ENCODE data around the gene GOSR2.

DNA sequence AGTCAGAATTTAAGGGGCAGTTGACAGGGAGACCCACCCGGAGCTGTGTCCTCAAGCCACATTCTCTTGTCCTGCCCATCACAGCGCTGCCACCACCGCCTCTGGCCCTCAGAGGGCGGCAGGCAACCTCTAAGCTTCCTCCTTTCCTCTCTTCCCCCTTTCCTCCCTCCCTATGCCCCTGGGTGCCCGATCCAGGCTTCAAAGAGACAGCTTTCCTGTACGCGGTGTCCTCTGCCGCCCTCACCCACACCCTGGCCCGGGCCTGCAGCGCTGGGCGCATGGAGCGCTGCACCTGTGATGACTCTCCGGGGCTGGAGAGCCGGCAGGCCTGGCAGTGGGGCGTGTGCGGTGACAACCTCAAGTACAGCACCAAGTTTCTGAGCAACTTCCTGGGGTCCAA lies 48.1 kb upstream of the GOSR2 start:
- TF ChIP-seq, protein P1, sequence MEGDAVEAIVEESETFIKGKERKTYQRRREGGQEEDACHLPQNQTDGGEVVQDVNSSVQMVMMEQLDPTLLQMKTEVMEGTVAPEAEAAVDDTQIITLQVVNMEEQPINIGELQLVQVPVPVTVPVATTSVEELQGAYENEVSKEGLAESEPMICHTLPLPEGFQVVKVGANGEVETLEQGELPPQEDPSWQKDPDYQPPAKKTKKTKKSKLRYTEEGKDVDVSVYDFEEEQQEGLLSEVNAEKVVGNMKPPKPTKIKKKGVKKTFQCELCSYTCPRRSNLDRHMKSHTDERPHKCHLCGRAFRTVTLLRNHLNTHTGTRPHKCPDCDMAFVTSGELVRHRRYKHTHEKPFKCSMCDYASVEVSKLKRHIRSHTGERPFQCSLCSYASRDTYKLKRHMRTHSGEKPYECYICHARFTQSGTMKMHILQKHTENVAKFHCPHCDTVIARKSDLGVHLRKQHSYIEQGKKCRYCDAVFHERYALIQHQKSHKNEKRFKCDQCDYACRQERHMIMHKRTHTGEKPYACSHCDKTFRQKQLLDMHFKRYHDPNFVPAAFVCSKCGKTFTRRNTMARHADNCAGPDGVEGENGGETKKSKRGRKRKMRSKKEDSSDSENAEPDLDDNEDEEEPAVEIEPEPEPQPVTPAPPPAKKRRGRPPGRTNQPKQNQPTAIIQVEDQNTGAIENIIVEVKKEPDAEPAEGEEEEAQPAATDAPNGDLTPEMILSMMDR (IDR thresholded peaks at IDR 0.05), result no peak
- TF ChIP-seq ZFX (IDR thresholded peaks at IDR 0.05; ENCODE audit: borderline replicate concordance), result no peak

Measured in 22Rv1 (cell line).